ENCODE measurements around the gene UGT1A6. TPM values are rescaled to one million over a fixed set of nuclear protein-coding genes. Genes with fewer than 3 reads are reported as not detected.

The UGT1A6 gene
- total RNA-seq, 2 experiments from 2014 or later, result not detected

DNA sequence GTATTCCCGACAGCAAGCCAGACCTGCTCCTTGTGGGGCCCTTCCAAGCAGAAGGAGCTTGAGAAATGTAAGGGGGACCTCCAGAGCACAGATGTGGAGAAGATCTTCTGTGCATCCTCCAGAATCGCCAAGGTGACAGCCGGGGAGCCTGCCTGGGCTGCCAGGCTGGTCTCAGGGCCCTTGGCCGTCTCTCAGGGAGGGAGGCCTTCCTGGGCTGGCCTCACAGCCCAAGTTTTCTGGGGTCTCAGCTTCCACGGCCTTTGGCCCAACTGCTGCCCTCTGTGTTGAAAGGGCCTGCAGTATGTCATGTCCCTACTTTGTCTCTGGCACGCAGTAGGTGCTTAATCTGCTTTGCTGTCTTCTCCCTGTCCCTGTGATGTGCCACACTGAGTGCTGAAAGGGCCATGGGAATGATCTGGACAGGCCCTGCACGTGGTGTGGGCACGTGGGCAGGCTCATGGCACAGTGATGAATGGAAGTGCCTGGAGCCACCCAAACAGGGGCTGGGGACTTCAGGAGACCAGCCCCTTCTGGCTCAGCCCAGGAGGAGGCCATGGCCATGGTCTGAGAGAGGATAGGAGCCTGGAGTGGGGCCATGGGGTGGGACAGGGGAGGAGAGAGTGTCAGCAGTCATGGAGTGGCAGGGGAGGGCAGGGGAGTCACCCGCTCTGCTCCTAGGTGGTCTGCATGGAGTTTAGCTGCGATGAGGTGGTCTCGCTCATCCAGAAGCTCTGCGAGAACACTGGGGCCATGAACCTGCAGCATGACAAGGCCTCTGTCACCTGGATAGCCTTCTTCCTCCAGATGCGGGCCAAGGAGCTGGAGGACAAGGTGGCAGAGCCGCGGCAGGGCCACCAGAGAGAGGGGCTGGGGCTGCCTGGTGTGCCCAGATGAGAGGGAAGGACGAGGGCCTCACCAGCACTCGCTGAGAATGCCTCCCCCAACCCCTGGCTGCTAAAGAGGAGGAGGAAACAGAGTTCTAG is 126.2 kb downstream of the UGT1A6 start:
- POLR2A ChIA-PET, result no interaction called here
- Mint-ChIP-seq H3K4me3 (no peak overlapping the region), H3K36me3 (ENCODE audit: low read depth) (no peaks in the 10 kb centered on the region), H3K9me3 (ENCODE audit: low read depth) (no peaks in the 10 kb centered on the region), H3K27me3 (peaks cover 1% of the 10 kb centered on the region), H3K27ac (no peak overlapping the region), H3K4me1 (no peaks in the 10 kb centered on the region)
- no peak for DNase-seq
- ATAC-seq, result no peak
- CTCF ChIA-PET, result interaction anchor here (0.6 kb wide), 1 partner anchor 216 kb away, joined by 3 read pairs; no protein-coding TSS in a partner anchor
- intact Hi-C loops (cut with DNase I, micrococcal nuclease), result no loop called here

DNA sequence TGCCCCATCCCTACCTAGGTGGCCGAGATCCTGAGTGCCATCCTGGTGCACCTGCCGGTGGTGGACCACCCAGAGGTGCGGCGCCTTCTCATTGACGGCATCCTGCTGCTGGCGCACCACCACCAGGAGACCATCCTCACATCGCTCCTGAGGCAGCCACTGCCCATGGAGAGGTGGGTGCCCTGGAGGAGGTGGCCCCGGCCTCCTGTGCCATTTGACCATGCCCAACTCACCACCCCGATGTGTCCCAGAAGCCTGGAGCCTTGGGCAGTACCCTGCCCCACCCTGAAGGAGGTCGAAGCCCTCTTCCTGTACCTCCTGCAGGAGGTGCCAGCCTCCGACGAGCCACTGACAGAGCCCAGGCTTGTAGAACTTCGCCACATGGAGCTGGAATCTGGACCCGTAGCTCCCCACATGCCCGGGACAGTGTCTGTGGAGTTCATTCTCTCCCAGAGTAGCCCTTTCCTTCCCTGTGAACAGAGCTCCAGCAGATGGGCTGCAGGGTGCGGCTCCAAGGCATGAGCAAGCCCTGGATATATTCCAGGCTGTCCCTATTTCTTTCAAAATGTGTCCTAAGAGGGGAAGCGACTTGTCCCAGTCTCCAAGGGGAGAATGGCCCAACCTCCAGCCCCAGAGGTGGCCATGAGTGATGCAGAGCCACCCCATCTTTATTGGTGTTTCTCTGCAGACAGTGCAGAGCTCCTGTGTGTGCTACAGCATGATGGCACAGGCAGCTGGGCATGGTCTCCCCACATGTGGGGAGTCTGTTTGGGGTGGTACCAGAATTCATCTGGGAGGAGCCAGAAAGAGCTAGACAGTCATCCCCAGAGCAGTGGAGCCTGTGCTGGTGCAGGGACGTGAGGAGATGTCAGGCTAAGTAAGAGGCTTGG is 127.4 kb downstream of the UGT1A6 start:
- Mint-ChIP-seq H3K27me3 (peaks cover 1% of the 10 kb centered on the region), H3K4me3 (no peak overlapping the region), H3K27ac (no peak overlapping the region), H3K4me1 (no peaks in the 10 kb centered on the region), H3K9me3 (ENCODE audit: low read depth) (no peaks in the 10 kb centered on the region), H3K36me3 (ENCODE audit: low read depth) (no peaks in the 10 kb centered on the region)
- ATAC-seq, result no peak
- no peak for DNase-seq
- CTCF ChIA-PET, result no interaction called here
- POLR2A ChIA-PET, result no interaction called here
- intact Hi-C loops (cut with DNase I, micrococcal nuclease), result no loop called here

DNA sequence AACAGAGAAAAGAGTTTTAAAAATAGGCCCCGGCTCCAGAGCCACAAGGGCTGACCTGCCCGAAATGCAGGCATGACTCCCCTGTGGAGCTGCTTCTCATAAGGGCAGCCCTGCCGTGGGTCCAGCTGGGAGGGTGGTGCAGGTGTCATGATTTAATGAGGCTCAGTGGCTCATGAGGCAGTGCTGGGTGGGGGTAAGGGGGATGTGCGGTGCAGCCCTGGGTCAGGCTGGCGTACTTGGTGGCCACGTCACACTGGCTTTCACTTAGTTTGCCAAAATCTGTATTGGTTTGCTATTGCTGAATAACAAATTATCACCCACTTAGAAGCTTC is 128.1 kb downstream of the UGT1A6 start:
- H3K27me3 Mint-ChIP-seq, result peaks cover 1% of the 10 kb centered on the region

DNA sequence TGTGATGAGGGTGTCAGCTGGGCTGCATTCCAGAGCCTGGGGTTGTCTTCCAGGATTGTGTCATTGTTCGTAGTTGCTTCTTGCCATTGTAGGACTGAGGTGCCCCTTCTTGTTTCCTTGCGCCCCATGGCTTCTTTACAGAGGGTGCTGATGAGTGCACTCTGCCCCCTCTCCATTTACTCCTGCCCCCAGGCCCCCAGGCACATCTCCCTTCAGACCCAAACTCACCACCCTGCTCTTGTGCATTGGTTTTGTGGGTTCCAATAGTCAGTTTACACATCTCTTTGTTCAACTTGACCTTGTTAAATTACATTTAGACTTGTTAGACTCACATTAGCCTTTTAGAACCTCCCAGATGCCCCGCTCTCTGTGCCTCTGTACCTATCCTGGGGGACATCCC is 128.5 kb downstream of the UGT1A6 start:
- Mint-ChIP-seq H3K27me3 (peaks cover 1% of the 10 kb centered on the region), H3K27ac (no peak overlapping the region), H3K4me1 (no peaks in the 10 kb centered on the region), H3K4me3 (no peak overlapping the region), H3K36me3 (ENCODE audit: low read depth) (no peaks in the 10 kb centered on the region), H3K9me3 (ENCODE audit: low read depth) (no peaks in the 10 kb centered on the region)
- ATAC-seq (no peak), DNase-seq (no peak)
- POLR2A ChIA-PET, result no interaction called here
- intact Hi-C loops (cut with DNase I, micrococcal nuclease), result no loop called here
- CTCF ChIA-PET, result no interaction called here

More for the DNA sequence above, 128.1 kb downstream of the UGT1A6 start:
- Mint-ChIP-seq H3K9me3 (ENCODE audit: low read depth) (no peaks in the 10 kb centered on the region), H3K36me3 (ENCODE audit: low read depth) (no peaks in the 10 kb centered on the region), H3K27ac (no peak overlapping the region), H3K4me3 (no peak overlapping the region), H3K4me1 (no peaks in the 10 kb centered on the region)
- DNase-seq (no peak), ATAC-seq (no peak)
- POLR2A ChIA-PET, result no interaction called here
- CTCF ChIA-PET, result no interaction called here
- intact Hi-C loops (cut with DNase I, micrococcal nuclease), result no loop called here

DNA sequence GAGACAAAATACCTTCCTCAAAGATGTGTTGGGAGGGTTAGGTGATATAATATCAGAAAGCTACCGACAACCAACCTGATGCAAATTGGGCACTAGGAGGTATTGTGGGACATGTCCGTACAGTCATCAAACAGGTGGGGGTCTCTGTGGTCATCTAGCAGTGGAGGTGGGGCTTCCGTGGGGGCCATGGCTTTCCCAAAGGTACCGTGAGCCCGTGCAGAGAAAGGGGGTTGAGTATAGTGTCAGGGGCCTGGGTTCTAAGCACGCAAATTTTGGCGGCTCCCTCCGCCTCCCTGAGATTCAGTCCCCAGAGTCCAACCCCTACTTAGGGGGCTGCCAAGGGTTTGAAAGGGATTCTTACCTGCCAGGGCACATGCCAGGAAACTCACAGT is 129.0 kb downstream of the UGT1A6 start:
- H3K27ac Mint-ChIP-seq, result no peak overlapping the region
- POLR2A ChIA-PET, result no interaction called here
- no peak for DNase-seq

DNA sequence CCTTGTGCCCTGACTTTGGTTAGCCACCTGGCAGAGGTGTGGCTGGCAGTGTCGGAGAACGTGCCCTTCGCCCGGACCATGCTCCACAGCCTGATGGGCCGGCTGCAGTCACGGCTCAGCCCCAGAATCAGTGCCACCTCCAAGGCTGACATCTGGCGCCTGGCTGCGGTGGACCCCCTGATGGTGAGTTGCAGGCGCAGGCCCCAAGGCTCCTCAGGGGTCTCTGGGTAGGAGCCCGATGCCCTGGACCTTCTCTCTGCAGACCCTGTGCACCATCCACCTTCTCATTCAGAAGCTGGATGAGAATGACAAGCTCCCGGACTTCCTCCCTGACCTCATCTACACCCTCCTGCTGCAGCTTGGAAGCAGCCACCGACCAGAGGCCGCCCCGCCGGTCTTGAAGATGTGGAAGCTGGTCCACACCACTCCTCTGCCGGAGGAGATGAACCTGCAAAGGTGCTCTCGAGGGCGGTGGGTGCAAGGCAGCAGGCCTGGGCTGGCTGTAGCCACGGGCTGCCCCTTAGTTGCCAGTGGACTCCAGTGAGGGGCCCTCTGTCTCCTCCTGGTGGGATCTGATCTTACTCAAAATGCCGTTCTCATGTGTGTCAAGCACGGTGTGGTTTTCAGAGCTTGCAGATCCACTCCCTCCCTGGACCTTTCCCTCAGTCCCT is 129.5 kb downstream of the UGT1A6 start:
- no peaks in the 10 kb centered on the region for H3K4me1 Mint-ChIP-seq
- intact Hi-C loops (cut with DNase I, micrococcal nuclease), result no loop called here
- no peaks in the 10 kb centered on the region for H3K9me3 Mint-ChIP-seq (ENCODE audit: low read depth)
- POLR2A ChIA-PET, result no interaction called here
- no peak for ATAC-seq
- CTCF ChIA-PET, result interaction anchor here (0.5 kb wide), 1 partner anchor 14 kb away, joined by 3 read pairs; no protein-coding TSS in a partner anchor
- no peaks in the 10 kb centered on the region for H3K36me3 Mint-ChIP-seq (ENCODE audit: low read depth)
- DNase-seq, result no peak
- peaks cover 1% of the 10 kb centered on the region for H3K27me3 Mint-ChIP-seq
- H3K4me3 Mint-ChIP-seq, result no peak overlapping the region
- H3K27ac Mint-ChIP-seq, result no peak overlapping the region

More for the DNA sequence above, 129.0 kb downstream of the UGT1A6 start:
- no peaks in the 10 kb centered on the region for H3K4me1 Mint-ChIP-seq
- no peaks in the 10 kb centered on the region for H3K36me3 Mint-ChIP-seq (ENCODE audit: low read depth)
- peaks cover 1% of the 10 kb centered on the region for H3K27me3 Mint-ChIP-seq
- no peak overlapping the region for H3K4me3 Mint-ChIP-seq
- CTCF ChIA-PET, result no interaction called here
- no peak for ATAC-seq
- intact Hi-C loops (cut with DNase I, micrococcal nuclease), result no loop called here
- no peaks in the 10 kb centered on the region for H3K9me3 Mint-ChIP-seq (ENCODE audit: low read depth)

Other genes starting within 250 kb of the UGT1A6 start
- 10 to 100 TPM; 12.0 to 12.9 TPM for gene USP40, start 126.1 kb upstream of the UGT1A6 start, total RNA-seq
- not detected for gene UGT1A8, start 75.3 kb upstream of the UGT1A6 start, total RNA-seq
- not detected for gene UGT1A10, start 56.4 kb upstream of the UGT1A6 start, total RNA-seq
- not detected for gene UGT1A9, start 21.0 kb upstream of the UGT1A6 start, total RNA-seq
- not detected for gene UGT1A7, start 11.0 kb upstream of the UGT1A6 start, total RNA-seq
- not detected for gene UGT1A5, start 20.0 kb downstream of the UGT1A6 start, total RNA-seq
- not detected for gene UGT1A4, start 25.8 kb downstream of the UGT1A6 start, total RNA-seq
- gene UGT1A3, start 36.2 kb downstream of the UGT1A6 start, total RNA-seq, result not detected
- gene UGT1A1, start 67.4 kb downstream of the UGT1A6 start, total RNA-seq, result not detected
- not detected for gene MROH2A, start 85.4 kb downstream of the UGT1A6 start, total RNA-seq
- gene HJURP, start 161.6 kb downstream of the UGT1A6 start, total RNA-seq, result 100 to 1,000 TPM in 1 of 2 experiments, 10 to 100 TPM in 1; 94.6 to 111 TPM
- not detected for gene TRPM8, start 224.5 kb downstream of the UGT1A6 start, total RNA-seq

Measured in activated CD4-positive, alpha-beta T cell treated with anti-CD3 and anti-CD28 coated beads for 36 hours (primary cell).